HG03097 (cell line): ENCODE results near the gene SRGAP2B.
A peak's percentile ranks its signal among the peaks of the same experiment; 100 is the strongest.
"Not testable (repeated sequence)": the region's sequence is repeated elsewhere in the genome, so short reads cannot be mapped to it uniquely, and the experiment has no call there.

Experiments
- ATAC-seq: cut with Tn5 transposase; IDR thresholded peaks from one replicate; pipeline ENCODE4 v1.9.1; 2021; ENCODE audit not compliant: unreplicated experiment, low FRiP score

The SRGAP2B gene

DNA sequence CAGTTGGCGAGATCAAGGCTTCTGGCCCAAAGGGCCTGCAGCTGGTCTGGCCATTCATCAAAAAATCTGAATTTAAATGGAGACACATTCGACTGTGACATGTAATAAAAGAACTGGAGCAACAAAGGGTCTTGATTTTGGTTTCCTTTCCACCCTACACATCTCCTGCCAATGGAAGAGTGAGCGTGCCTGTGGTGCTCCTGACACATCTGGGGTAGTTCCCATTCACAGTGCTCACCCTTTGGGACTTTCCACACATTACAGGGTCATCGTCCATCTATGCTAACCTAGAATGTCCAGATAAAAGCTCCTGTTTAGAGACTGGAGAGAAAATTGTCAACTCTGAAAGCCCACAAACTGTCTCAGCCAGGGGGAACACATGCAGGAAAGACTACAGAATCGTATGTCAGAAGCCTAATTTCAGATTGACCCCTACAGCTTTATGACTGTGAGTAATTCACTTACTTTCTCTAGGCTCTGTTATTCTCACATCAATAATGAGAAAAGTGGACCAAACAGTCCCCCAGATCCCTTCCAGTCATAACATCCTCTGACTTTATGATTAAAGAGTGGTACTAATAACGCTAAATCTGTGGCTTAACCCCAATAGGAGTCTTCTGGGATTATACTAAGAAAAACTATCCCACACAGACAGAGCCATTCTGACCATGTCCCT, 46.8 kb downstream of the SRGAP2B start:
- not testable (repeated sequence) for ATAC-seq

DNA sequence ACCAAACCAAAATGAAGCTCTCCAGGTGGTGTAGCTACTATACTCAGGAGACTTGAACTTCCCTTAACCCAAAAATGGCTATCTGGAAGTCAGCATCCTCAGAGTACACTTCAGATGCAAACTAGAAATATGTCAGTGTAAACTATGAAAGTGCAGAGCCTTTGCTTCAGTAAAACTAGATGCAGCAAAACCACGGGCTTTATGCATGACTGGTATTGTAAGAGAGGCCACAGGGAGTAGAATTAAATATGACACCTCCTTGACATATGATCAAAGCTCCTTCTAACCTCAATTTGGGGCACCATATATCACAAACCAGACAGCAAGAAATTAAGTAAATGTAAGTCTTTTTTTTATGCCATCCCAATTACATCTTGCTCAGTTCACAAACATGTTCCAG, 47.6 kb downstream of the SRGAP2B start:
- peak; percentile 54 for ATAC-seq

DNA sequence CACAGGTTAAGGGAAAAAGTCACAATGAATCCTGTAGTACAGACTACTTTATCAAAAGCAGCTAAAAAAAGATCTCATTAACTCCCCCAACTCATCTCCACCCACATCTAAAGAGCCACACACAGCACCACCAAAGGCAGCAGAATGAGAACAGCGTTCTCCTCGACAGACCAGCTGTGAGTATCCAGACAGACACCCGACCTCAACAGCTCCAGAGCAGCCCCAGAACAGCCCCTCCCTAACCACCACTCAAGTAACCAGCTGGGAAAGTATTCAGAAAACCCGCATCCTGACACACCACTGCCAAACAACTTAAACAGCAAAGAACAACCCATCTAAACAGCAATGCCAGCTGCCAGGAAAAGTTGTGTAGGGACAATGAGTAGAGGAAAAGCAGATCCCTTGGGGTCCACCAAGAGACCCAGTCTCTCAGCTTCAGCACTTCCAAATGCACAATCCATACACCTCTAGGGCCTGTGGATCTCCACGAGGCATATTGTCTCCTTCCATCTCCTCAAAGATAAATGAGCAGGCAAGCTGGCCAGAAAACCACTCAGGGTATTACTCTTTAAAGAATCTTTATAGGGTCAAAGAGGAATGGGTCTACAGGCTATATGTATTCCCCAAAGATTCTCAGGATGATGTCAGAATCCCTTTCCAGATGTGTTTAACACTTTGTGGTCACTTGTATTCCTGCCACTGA, 49.4 kb downstream of the SRGAP2B start:
- ATAC-seq, result not testable (repeated sequence)

DNA sequence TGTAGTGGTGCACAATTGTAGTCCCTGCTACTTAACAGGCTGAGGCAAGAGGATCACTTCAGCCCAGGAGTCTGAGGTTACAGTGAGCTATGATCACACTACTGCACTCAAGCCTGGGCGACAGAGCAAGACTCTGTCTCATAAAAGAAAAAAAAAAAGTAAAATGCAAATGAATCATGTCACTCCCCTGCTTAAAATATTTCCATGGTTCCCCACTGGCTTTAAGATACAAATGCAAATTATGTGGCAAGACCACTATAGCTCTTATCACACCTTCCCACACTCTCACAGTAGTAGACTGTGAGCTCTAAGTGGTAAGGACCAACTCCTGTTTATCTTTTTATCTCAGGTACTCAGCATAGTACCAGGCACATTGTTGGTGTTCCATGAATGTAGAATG, 53.6 kb downstream of the SRGAP2B start:
- peak; percentile 60 for ATAC-seq

DNA sequence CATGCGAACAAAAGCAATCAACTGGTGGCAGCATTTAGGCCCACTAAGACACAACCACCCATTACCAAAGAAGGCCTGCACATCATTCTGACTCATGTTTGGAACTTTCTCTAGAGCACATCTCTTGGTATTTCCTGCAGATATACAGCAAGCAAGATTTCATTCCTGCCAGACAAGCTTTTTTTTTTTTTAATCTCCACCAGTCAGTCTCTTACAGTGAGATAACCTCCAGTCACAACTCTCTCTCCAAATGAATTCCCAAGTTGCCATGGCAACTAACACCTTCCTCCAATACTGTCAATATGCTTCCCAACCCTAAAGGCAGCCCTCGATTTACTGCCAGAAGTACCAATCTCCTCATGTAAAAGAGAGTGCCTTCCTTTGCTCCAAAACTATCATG, 59.1 kb downstream of the SRGAP2B start:
- ATAC-seq, result not testable (repeated sequence)

DNA sequence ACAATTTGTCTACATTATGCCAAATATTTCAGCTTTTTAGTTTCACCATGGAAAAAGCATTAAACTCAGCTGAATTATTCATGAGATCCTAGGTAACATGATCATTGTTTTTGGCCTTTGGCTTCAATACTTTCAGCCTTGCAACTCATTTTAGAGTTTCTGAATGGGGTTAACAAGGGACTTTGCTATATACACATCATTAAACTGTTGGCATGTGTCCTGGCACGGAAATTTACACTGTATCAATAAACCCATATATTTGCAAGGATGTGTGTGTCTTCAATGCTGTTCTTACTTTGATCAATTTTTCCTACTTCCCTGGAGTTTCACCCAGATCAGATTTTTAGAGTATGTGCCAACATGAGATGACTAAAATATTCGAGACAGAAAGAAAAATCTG, 61.6 kb downstream of the SRGAP2B start:
- ATAC-seq, result not testable (repeated sequence)

DNA sequence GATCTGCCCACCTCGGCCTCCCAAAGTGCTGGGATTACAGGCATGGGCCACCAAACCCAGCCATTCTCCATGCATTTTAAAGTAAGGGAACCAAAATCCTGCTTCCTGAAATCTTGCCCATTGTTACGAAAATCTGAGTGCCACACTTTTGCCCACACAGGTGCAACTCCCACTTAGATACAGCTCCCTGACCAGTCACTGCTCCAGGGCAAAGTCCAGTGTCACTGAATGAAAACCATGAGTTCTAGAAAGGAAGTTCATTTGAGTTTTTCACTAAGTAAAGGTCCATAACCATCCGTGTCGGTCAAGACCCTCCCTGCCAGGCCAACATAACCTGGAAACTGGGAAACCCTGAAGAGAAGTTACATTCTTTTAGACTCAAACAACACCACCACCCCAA, 67.9 kb downstream of the SRGAP2B start:
- ATAC-seq, result not testable (repeated sequence)

DNA sequence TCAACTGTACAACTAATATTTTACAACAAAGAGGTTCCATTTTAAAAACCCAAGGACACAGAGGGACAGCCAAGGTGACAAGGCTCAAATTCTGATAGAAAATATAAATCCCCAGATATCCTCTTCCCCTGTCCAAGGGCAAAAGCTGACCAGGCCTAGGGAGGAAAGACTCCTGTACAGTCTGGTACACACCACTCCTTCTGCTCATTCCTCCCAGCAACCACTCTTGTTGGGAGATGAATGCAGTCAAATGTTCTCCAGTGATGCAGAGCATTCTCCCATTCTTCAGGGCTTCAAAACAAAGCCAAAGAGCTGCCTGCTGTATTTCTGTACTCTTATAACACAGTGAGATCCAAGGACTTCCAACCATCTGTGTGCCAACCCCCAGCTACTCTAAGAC, 69.8 kb downstream of the SRGAP2B start:
- not testable (repeated sequence) for ATAC-seq

DNA sequence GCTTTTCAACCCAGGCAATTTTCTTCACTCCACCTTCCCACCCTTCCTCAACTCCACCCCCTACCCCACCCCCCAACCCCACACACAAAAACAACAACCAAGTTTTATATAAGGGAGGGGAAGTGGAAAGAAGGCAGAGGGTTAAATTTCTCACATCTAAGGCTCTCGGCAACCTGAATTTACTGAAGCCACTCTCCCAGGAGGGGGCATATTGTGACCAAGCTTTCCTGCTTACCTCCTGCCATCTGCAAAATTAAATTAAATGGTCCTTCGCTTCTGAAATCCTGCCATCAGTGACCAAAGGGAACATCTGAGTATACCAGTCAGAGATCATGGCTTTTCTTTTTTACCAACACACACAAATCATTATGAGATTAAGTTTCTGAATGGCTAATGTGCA, 72.9 kb downstream of the SRGAP2B start:
- ATAC-seq, result not testable (repeated sequence)

DNA sequence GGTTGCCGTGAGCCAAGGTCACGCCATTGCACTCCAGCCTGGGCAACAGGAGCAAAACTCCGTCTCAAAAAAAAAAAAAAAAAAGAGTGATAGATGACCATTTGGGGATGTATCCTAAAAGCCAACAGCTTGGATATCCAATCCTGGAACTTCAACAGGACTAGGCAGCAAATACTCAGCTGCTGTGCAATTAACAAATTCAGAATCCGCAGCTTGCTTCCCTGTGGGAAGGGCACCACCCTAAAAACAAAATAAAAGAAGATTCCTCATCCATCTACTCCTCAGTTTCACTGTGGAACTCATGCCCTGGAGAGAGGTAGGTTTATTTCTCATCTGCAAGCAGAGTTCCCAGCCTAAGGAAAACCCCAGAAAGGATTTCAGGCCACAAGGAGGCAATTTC, 73.4 kb downstream of the SRGAP2B start:
- not testable (repeated sequence) for ATAC-seq

DNA sequence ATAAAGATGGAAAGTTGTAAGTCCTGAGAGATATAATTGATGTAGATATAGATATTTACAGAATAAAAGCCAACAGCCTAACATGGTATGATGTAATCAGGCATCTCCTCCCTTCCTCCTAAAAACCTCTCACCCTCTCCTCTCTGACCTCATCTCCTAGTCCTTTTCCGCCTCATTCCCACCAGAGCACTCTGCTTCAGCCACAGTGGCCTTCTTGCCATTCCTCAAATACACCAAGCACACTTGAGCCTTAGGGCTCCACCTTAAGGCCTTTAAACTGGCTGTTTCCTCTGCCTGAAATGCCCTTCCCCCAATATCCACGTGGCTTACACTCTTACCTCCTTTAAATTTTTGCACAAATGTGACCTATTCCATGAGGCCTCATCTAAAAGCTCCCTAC, 75.4 kb downstream of the SRGAP2B start:
- ATAC-seq, result not testable (repeated sequence)

DNA sequence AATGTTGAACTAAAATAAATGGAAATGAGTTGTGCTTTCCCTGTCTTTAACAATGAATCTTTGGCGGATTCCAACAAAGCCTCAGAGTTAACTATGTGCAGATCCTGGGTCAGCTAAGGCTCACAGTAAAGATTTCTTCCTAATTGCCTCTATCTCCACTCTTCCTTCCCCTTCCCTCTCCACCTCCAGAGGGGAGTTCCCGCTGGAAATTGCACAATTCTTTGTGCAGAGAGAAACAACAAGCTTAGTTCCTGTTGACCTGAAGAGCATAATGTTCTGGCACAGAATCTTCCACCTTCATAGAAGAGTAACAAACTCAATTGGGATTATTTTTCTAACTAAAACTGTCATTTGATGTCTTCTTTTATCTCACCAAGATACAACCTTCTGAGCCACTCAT, 77.4 kb downstream of the SRGAP2B start:
- not testable (repeated sequence) for ATAC-seq

DNA sequence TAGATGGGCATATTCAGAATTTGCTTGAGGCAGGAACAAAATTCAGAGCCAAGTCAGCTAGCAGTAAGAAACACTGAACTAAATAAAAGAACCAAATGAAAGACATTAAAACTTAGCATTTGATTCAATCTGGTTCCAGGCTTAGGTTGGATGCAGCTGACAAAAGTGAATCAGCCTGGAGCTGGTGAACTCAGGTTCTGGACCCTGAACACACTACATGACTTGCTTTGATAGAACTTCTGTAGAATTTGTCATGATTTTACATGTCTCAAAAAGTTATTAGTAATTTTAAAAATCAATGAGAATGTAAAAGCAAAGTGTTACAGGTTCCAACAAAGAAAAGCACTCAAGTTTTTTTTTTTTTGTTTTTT, 78.7 kb downstream of the SRGAP2B start:
- not testable (repeated sequence) for ATAC-seq

DNA sequence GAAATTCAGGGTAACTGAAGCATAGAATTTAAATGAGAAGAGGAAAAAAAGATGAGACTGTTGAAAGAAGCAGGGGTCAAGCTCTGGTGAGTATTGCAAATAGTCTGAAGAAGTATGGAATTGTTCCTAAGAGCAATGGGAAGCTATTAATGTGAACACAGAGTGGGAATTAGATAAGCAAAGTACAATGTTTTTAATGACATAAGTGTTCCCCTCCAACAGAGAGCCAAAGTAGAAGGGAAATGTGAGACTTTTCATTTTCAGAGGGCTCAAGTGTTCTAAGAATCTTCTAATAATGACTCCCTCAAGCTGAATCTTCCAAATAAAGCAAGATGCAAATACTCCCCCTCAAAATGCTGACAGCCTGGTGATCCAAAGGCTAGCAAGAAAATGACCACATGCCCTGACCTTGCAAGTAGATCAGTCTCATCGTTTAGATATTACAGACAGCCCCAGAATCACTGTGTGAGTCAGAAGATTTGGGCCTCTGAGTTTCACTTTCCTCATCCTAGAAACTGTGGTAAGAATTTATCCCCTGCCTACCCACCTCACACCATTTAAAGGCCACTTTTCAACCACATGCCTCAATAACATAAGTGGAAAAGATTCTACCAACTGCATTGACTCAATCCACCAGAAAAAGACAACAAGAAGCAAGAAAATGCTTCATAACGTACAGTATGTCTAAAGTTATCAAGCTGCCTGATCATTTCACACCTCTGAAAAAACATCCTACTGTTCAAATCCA, 79.2 kb downstream of the SRGAP2B start:
- ATAC-seq, result peak; percentile 79

DNA sequence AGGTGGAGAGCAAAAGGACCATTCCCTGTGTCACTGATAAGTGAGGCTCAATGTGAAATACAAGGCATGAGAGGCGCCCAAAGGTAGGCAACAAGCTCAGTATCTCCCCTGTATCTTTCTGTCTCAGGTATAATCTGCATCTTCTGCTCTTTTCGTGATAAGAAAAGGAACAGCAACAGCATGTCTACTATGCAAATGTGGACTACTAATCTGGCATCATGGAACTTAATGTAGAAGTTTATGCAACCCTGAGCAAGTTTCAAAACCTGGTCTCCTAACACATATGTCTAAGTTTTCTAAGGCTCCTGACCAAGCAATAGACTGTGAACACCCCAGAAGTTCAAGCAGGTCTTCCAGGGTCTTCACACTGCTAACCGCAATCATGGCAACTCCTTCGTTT, 81.8 kb downstream of the SRGAP2B start:
- not testable (repeated sequence) for ATAC-seq

DNA sequence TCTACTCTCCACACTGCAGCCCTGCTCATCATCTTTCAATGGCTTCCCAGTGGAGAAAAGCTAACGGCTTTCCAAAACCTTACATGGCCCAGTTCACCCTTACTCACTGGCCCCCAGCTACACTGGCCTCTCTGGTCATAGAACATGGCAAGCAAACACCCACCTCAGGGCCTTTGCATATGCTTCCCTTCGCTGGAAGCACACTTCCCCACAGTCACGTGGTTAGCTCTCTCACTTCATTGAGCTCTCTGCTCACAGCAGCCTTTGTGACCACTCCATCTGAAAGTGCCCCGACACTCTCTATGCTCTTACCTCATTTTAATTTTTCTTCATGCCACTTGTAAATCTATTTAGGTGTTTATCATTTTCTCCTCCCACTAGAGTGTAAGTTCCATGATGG, 83.3 kb downstream of the SRGAP2B start:
- ATAC-seq, result not testable (repeated sequence)

DNA sequence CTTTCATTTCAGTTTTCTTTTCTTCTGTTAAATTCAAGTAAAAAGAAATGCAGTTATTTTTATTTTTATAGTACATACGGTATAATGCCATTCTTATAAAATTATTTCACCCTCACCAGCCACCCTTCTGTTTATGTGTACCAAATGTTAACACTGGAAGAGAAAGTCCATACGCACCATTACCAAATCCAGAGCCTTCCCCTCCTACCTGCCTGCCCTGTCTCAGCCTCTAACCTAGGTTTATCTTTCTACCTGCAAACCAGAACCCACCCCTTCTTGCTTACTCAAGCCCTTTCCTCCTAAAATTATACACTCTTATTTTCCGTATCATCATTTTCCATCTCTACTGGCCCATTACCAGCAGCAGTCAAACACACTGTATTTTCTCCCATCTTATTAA, 84.5 kb downstream of the SRGAP2B start:
- not testable (repeated sequence) for ATAC-seq

DNA sequence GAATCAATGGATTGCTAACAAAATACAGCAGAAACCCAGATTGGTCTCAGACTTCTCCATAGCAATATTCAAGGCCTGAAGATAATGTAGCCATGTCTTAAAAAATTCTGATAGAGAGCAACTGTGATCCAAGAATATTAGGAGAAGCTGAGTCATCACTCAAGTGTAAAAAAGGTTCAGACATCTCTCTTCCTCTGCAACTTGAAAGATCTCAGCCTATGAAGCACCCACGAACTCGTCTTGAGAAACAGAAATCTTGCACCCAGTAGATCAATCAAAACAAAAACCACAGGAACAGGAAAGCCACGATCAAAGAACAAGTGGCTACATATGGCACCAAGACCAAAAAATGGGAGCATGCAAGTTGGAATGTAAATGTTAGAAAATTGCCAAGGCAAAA, 85.2 kb downstream of the SRGAP2B start:
- ATAC-seq, result not testable (repeated sequence)

DNA sequence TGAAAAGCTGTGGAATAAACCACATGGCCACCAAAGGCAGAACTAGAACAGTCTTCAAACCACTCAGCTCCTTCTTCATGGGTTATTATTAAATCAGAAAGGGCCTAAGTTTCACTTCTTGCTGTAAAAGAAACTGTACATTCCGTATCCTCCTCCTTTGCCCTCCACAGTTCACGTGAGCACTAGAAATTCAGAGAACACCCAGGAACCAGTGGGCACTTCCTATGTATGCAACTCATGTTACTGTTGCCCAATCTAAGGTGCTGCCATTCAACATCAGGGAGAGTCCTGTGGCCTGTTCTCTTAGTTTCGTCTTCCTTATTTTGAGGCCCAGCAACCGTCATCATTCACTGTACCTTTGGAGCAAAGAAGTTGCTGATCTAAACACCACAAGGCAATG, 86.7 kb downstream of the SRGAP2B start:
- peak; percentile 73 for ATAC-seq

DNA sequence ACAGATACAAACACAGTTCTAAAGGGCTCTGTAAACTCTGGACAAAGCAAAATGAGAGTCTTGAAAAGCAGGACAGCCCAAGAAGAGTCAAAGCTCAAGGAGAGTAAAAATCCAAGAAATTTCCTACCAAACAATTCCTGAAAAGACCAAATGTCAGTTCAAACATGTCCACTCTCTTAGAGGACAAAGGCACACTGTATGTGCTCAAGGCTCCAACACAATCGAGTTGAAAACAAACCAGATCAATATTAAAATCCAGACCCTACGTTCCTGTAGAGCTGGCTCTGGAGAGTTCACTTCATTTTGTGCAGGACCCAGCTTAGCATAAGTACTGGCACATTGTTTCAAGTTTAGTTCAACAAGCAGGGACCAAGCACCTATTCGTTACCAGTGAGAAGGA, 90.0 kb downstream of the SRGAP2B start:
- not testable (repeated sequence) for ATAC-seq

DNA sequence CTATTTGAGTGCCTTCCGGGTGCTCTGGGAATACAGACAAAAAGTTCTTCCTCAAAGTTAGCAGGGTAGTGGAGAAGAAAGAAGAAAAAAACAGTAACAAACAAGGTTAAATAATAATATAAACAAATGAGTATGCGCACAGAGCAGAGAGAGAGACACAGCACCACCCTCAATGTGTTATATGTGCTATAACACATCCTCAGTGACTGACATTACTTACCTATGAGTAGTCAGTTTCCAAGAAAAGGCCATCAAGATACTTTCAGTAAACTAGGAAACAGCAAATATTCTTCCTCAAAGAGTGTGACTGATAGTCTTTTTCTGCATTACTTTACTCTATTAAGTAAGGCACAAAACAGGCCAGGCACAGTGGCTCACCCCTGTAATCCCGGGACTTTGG, 93.7 kb downstream of the SRGAP2B start:
- ATAC-seq, result not testable (repeated sequence)
